ENCODE results near the gene PROX1. TPM values are rescaled to one million over a fixed set of nuclear protein-coding genes. Genes with fewer than 3 reads are reported as not detected.

PROX1 gene
- total RNA-seq, 6 experiments from 2014 or later: 0.14 to 0.96 (median 0.31) TPM

GRCh38 chr1:214002060-214002459 is 14.3 kb downstream of the PROX1 start:
- no peak overlapping the region for H3K27ac Mint-ChIP-seq
- H3K4me1 Mint-ChIP-seq (ENCODE audit: low read depth): no peaks in the 10 kb centered on the region
- H3K9me3 Mint-ChIP-seq: 0 out of 2 replicates have a peak, but pooled peaks cover 2% of the 10 kb centered on the region
- no peaks in the 10 kb centered on the region; the same call in 1 of the 2 replicates for H3K36me3 Mint-ChIP-seq (ENCODE audit: low read depth)
- no peak for DNase-seq
- H3K4me3 Mint-ChIP-seq: no peak overlapping the region
- H3K27me3 Mint-ChIP-seq (ENCODE audit: insufficient read depth): peaks cover 2% of the 10 kb centered on the region; the same call in 1 of the 2 replicates
- TF ChIP-seq CTCF (IDR thresholded peaks at IDR 0.05): no peak

- no peaks in the 10 kb centered on the region for H3K4me1 Mint-ChIP-seq (ENCODE audit: low read depth)
- H3K27ac Mint-ChIP-seq: no peak overlapping the region
- no peaks in the 10 kb centered on the region; the same call in 1 of the 2 replicates for H3K36me3 Mint-ChIP-seq (ENCODE audit: low read depth)
- no peaks in the 10 kb centered on the region; the same call in 1 of the 2 replicates for H3K27me3 Mint-ChIP-seq (ENCODE audit: insufficient read depth)
- peak; percentile 22 for DNase-seq
- no peak overlapping the region for H3K4me3 Mint-ChIP-seq
- no peaks in the 10 kb centered on the region for H3K9me3 Mint-ChIP-seq
- no peak for TF ChIP-seq CTCF (IDR thresholded peaks at IDR 0.05)
Measured at GRCh38 chr1:214002472-214002871, 14.7 kb downstream of the PROX1 start.

- H3K9me3 Mint-ChIP-seq: no peaks in the 10 kb centered on the region
- TF ChIP-seq CTCF (IDR thresholded peaks at IDR 0.05): no peak
- no peaks in the 10 kb centered on the region for H3K36me3 Mint-ChIP-seq (ENCODE audit: low read depth)
- H3K4me1 Mint-ChIP-seq (ENCODE audit: low read depth): no peaks in the 10 kb centered on the region
- no peaks in the 10 kb centered on the region; the same call in 1 of the 2 replicates for H3K27me3 Mint-ChIP-seq (ENCODE audit: insufficient read depth)
- DNase-seq: no peak
- no peak overlapping the region for H3K27ac Mint-ChIP-seq
- no peak overlapping the region for H3K4me3 Mint-ChIP-seq
Measured at GRCh38 chr1:214003233-214003632, 15.5 kb downstream of the PROX1 start.

- H3K36me3 Mint-ChIP-seq (ENCODE audit: low read depth): no peaks in the 10 kb centered on the region
- no peak for DNase-seq
- H3K4me3 Mint-ChIP-seq: no peak overlapping the region
- no peaks in the 10 kb centered on the region; the same call in 1 of the 2 replicates for H3K27me3 Mint-ChIP-seq (ENCODE audit: insufficient read depth)
- no peak overlapping the region for H3K27ac Mint-ChIP-seq
- no peaks in the 10 kb centered on the region for H3K9me3 Mint-ChIP-seq
- TF ChIP-seq CTCF (IDR thresholded peaks at IDR 0.05): no peak
- H3K4me1 Mint-ChIP-seq (ENCODE audit: low read depth): no peaks in the 10 kb centered on the region
Measured at GRCh38 chr1:214004014-214004413, 16.2 kb downstream of the PROX1 start.

- H3K27ac Mint-ChIP-seq: no peak overlapping the region
- no peaks in the 10 kb centered on the region for H3K4me1 Mint-ChIP-seq (ENCODE audit: low read depth)
- DNase-seq: no peak
- no peaks in the 10 kb centered on the region for H3K9me3 Mint-ChIP-seq
- no peaks in the 10 kb centered on the region for H3K36me3 Mint-ChIP-seq (ENCODE audit: low read depth)
- no peaks in the 10 kb centered on the region; the same call in 1 of the 2 replicates for H3K27me3 Mint-ChIP-seq (ENCODE audit: insufficient read depth)
- H3K4me3 Mint-ChIP-seq: no peak overlapping the region
- TF ChIP-seq CTCF (IDR thresholded peaks at IDR 0.05): no peak
Measured at GRCh38 chr1:214004795-214005194, 17.0 kb downstream of the PROX1 start.

- no peaks in the 10 kb centered on the region for H3K9me3 Mint-ChIP-seq
- H3K4me3 Mint-ChIP-seq: no peak overlapping the region
- H3K4me1 Mint-ChIP-seq (ENCODE audit: low read depth): no peaks in the 10 kb centered on the region
- no peak for DNase-seq
- no peaks in the 10 kb centered on the region for H3K27me3 Mint-ChIP-seq (ENCODE audit: insufficient read depth)
- H3K27ac Mint-ChIP-seq: no peak overlapping the region
- TF ChIP-seq CTCF (IDR thresholded peaks at IDR 0.05): no peak
- no peaks in the 10 kb centered on the region for H3K36me3 Mint-ChIP-seq (ENCODE audit: low read depth)
Measured at GRCh38 chr1:214005708-214006107, 17.9 kb downstream of the PROX1 start.

All from HFFc6 (cell line).